SH-SY5Y (cell line): Measurements from ENCODE around the gene SIDT1.

Source experiments
- GATA2 ChIP-seq: IDR thresholded peaks from 2 replicates; pipeline ENCODE4 v1.6.1; 2011; ENCODE audit warnings: mild to moderate bottlenecking, low read depth, low read length
- GATA3 ChIP-seq: IDR thresholded peaks from 2 replicates; pipeline ENCODE4 v1.6.1; 2011; ENCODE audit warnings: low read depth, mild to moderate bottlenecking, low read length, moderate library complexity

DNA sequence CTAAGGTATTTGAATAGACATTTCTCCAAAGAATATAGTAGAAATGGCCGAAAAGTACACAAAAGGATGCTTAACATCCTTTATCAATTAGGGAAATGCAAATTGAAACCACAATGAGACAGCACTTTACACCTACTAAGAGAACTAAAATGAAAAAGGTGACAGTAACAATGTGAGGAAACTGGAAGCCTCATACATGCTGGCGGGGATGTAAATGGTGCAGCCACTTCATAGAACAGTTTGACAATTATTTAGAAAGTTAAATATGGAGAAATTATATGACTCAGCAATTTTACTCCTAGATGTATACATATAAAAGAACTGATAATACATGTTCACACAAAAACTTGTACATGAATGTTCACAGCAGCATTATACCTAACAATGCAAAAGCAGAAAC, 30.8 kb upstream of the SIDT1 start:
- TF ChIP-seq GATA2 (no peak), GATA3 (no peak)
